ENCODE data around the gene ADAMTSL5.

The ADAMTSL5 gene

GRCh38 chr19:1497578-1498235 is 15.1 kb downstream of the ADAMTSL5 start:
- H3K4me3 ChIP-seq (ENCODE audit: control insufficient read depth, low read depth, low read length) = no peak overlapping the region
- DNase-seq (ENCODE audit: low read depth) = no peak
- no peak for TF ChIP-seq CTCF (conservative IDR thresholded peaks at IDR 0.05; ENCODE audit: control insufficient read depth, insufficient read depth, low read depth, low read length)

GRCh38 chr19:1496714-1497577 is 15.9 kb downstream of the ADAMTSL5 start:
- no peak for DNase-seq (ENCODE audit: low read depth)
- no peak overlapping the region for H3K4me3 ChIP-seq (ENCODE audit: control insufficient read depth, low read depth, low read length)
- no peak for TF ChIP-seq CTCF (conservative IDR thresholded peaks at IDR 0.05; ENCODE audit: control insufficient read depth, insufficient read depth, low read depth, low read length)

GRCh38 chr19:1495799-1496713 is 16.8 kb downstream of the ADAMTSL5 start:
- no peak overlapping the region for H3K4me3 ChIP-seq (ENCODE audit: control insufficient read depth, low read depth, low read length)
- no peak for DNase-seq (ENCODE audit: low read depth)
- TF ChIP-seq CTCF (conservative IDR thresholded peaks at IDR 0.05; ENCODE audit: control insufficient read depth, insufficient read depth, low read depth, low read length) = no peak

GRCh38 chr19:1495051-1495798 is 17.6 kb downstream of the ADAMTSL5 start:
- DNase-seq (ENCODE audit: low read depth) = no peak
- TF ChIP-seq CTCF (conservative IDR thresholded peaks at IDR 0.05; ENCODE audit: control insufficient read depth, insufficient read depth, low read depth, low read length) = no peak
- no peak overlapping the region for H3K4me3 ChIP-seq (ENCODE audit: control insufficient read depth, low read depth, low read length)

- no peak for DNase-seq (ENCODE audit: low read depth)
- TF ChIP-seq CTCF (conservative IDR thresholded peaks at IDR 0.05; ENCODE audit: control insufficient read depth, insufficient read depth, low read depth, low read length) = no peak
- H3K4me3 ChIP-seq (ENCODE audit: control insufficient read depth, low read depth, low read length) = no peak overlapping the region
These were observed 18.6 kb downstream of the ADAMTSL5 start for GRCh38 chr19:1494115-1494815.
